ENCODE measurements around the gene SFTPB.

GRCh38 chr2:85697716-85698115, 29.7 kb upstream of the SFTPB start:
- no peak for TF ChIP-seq CTCF (IDR thresholded peaks at IDR 0.05; ENCODE audit: poor library complexity)
- no peak for TF ChIP-seq EZH2 (IDR thresholded peaks at IDR 0.05; ENCODE audit: borderline replicate concordance)
